GM19395 (cell line): Measurements from ENCODE around the gene C1orf74.
"Not testable (repeated sequence)": the region's sequence is repeated elsewhere in the genome, so short reads cannot be mapped to it uniquely, and the experiment has no call there.

Source experiments
- ATAC-seq: cut with Tn5 transposase; IDR thresholded peaks from one replicate; pipeline ENCODE4 v1.9.1; 2021; ENCODE audit warnings: mild to moderate bottlenecking, moderate library complexity; ENCODE audit not compliant: unreplicated experiment

C1orf74 gene

GRCh38 chr1:209805875-209806760, 21.8 kb upstream of the C1orf74 start, which contains the start of gene IRF6:
Gene IRF6 (minus strand): TSS chr1:209806142. CDS start chr1:209801413, 4,729 bp downstream.
- peak; percentile 95 for ATAC-seq

- ATAC-seq: no peak
Observed at GRCh38 chr1:209805341-209805781, 21.0 kb upstream of the C1orf74 start.

- no peak for ATAC-seq
Observed at GRCh38 chr1:209803568-209803967, 19.2 kb upstream of the C1orf74 start.

- ATAC-seq: no peak
Observed at GRCh38 chr1:209802780-209803152, 18.4 kb upstream of the C1orf74 start.

- no peak for ATAC-seq
Observed at GRCh38 chr1:209802117-209802779, 17.9 kb upstream of the C1orf74 start.

GRCh38 chr1:209800984-209801834, 16.9 kb upstream of the C1orf74 start:
- no peak for ATAC-seq

GRCh38 chr1:209797978-209798639, 13.8 kb upstream of the C1orf74 start:
- no peak for ATAC-seq

- not testable (repeated sequence) for ATAC-seq
Observed at GRCh38 chr1:209793711-209794110, 9.4 kb upstream of the C1orf74 start.

GRCh38 chr1:209791920-209792319, 7.6 kb upstream of the C1orf74 start:
- ATAC-seq: no peak

GRCh38 chr1:209790286-209791193, 6.2 kb upstream of the C1orf74 start:
- no peak for ATAC-seq

- no peak for ATAC-seq
Observed at GRCh38 chr1:209789245-209789644, 4.9 kb upstream of the C1orf74 start.

- ATAC-seq: no peak
Observed at GRCh38 chr1:209787551-209787950, 3.2 kb upstream of the C1orf74 start.

- no peak for ATAC-seq
Observed at GRCh38 chr1:209786146-209786545, 1.8 kb upstream of the C1orf74 start.

GRCh38 chr1:209785592-209785991, 1.2 kb upstream of the C1orf74 start:
- ATAC-seq: no peak

GRCh38 chr1:209783386-209783785, 973 bp downstream of the C1orf74 start:
- ATAC-seq: no peak

- no peak for ATAC-seq
Observed at GRCh38 chr1:209780268-209780667, 4.1 kb downstream of the C1orf74 start.

GRCh38 chr1:209778102-209778501, 6.3 kb downstream of the C1orf74 start:
- ATAC-seq: no peak

GRCh38 chr1:209777587-209777986, 6.8 kb downstream of the C1orf74 start:
- ATAC-seq: no peak

- no peak for ATAC-seq
Observed at GRCh38 chr1:209775678-209776077, 8.7 kb downstream of the C1orf74 start.

GRCh38 chr1:209774592-209774991, 9.8 kb downstream of the C1orf74 start:
- peak; percentile 61 for ATAC-seq
